IMR-90 (cell line): ENCODE results near the gene MCM8.

Experiments
- BHLHE40 ChIP-seq: fragments of 150-350 bp; IDR thresholded peaks from 2 replicates; pipeline ENCODE4 v1.6.1; 2016; ENCODE audit warnings: mild to moderate bottlenecking, low read depth, low read length
- CEBPB ChIP-seq: IDR thresholded peaks from 2 replicates; pipeline ENCODE4 v1.6.1; 2012; ENCODE audit warnings: low read depth, low read length, improper control_type of control experiment
- CHD1 ChIP-seq: IDR thresholded peaks from 2 replicates; pipeline ENCODE4 v1.6.1; 2012; ENCODE audit warnings: low read depth, low read length, improper control_type of control experiment
- MAZ ChIP-seq: IDR thresholded peaks from 2 replicates; pipeline ENCODE4 v1.6.1; 2012; ENCODE audit warnings: low read depth, mild to moderate bottlenecking, low read length, improper control_type of control experiment, moderate library complexity, borderline replicate concordance
- MXI1 ChIP-seq: IDR thresholded peaks from 2 replicates; pipeline ENCODE4 v1.6.1; 2012; ENCODE audit warnings: low read depth, mild to moderate bottlenecking, low read length, moderate library complexity, borderline replicate concordance
- POLR2A ChIP-seq: IDR thresholded peaks from 2 replicates; pipeline ENCODE4 v1.6.1; 2012; ENCODE audit warnings: mild to moderate bottlenecking, low read depth, low read length
- RAD21 ChIP-seq: IDR thresholded peaks from 2 replicates; pipeline ENCODE4 v1.6.1; 2012; ENCODE audit warnings: low read length, improper control_type of control experiment
- RFX5 ChIP-seq: IDR thresholded peaks from 2 replicates; pipeline ENCODE4 v1.8.0; 2012; ENCODE audit warnings: low read depth, mild to moderate bottlenecking, low read length, moderate library complexity
- SMC3 ChIP-seq: fragments of 150-350 bp; IDR thresholded peaks from 2 replicates; pipeline ENCODE4 v1.6.1; 2016; ENCODE audit warnings: low read depth, mild to moderate bottlenecking, antibody characterized with exemption, low read length, moderate library complexity
- TF ChIP-seq, protein P1 (sequence below): conservative IDR thresholded peaks from 2 replicates; pipeline ENCODE4 v1.5.1; 2012; ENCODE audit warnings: mild to moderate bottlenecking, low read depth, low read length, improper control_type of control experiment
- TF ChIP-seq, protein P2 (sequence below): fragments of 150-350 bp; IDR thresholded peaks from 2 replicates; pipeline ENCODE4 v1.6.1; 2017; ENCODE audit warnings: mild to moderate bottlenecking, antibody characterized with exemption, low read length, low read depth

DNA sequence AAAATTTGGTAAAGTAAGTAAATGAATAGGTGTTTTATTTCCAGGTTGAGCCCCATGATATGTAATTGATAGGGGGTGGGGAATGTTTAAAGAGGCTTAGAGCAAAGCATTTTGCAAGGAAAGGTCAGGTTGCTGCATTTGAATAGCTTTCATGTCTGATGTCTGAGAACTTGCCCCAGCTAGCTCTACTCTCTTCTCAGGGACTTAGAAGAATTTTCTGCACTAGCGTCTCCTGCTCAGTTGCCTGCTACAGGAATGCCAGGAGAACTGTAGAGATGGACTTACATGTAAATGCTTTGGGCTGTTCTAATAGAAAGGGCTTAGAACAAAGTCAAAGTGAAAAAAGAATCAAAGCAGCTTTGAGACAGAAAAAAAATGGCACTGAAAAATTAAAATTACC, 35.6 kb upstream of the MCM8 start:
- TF ChIP-seq SMC3 (no peak), RAD21 (no peak), CEBPB (no peak), POLR2A (no peak), RFX5 (no peak), MXI1 (no peak), CHD1 (no peak), MAZ (no peak), BHLHE40 (no peak)
- TF ChIP-seq, protein P1, sequence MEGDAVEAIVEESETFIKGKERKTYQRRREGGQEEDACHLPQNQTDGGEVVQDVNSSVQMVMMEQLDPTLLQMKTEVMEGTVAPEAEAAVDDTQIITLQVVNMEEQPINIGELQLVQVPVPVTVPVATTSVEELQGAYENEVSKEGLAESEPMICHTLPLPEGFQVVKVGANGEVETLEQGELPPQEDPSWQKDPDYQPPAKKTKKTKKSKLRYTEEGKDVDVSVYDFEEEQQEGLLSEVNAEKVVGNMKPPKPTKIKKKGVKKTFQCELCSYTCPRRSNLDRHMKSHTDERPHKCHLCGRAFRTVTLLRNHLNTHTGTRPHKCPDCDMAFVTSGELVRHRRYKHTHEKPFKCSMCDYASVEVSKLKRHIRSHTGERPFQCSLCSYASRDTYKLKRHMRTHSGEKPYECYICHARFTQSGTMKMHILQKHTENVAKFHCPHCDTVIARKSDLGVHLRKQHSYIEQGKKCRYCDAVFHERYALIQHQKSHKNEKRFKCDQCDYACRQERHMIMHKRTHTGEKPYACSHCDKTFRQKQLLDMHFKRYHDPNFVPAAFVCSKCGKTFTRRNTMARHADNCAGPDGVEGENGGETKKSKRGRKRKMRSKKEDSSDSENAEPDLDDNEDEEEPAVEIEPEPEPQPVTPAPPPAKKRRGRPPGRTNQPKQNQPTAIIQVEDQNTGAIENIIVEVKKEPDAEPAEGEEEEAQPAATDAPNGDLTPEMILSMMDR = no peak
- TF ChIP-seq, protein P2, sequence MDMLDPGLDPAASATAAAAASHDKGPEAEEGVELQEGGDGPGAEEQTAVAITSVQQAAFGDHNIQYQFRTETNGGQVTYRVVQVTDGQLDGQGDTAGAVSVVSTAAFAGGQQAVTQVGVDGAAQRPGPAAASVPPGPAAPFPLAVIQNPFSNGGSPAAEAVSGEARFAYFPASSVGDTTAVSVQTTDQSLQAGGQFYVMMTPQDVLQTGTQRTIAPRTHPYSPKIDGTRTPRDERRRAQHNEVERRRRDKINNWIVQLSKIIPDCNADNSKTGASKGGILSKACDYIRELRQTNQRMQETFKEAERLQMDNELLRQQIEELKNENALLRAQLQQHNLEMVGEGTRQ = no peak
